Panc1 (cell line): ENCODE data around the gene TRMT13. TPM values are rescaled to one million over a fixed set of nuclear protein-coding genes. Genes with fewer than 3 reads are reported as not detected.

Experiments
- ATAC-seq: fragments of 200-7000 bp; cut with Tn5 transposase; 2 replicates; pipeline ENCODE4 v1.9.1; 2020; ENCODE audit warnings: mild to moderate bottlenecking, moderate library complexity
- BruUV-seq: library from RNA; stranded (reverse); fragments of 400-500 nt; replicated peaks from 2 replicates; lab custom pipeline; 2021; lab: Mats Ljungman, UMichigan
- CTCF ChIA-PET: fragments of 300-600 bp; sonication (Branson Sonifier 250); formaldehyde crosslinking; loops from one replicate; lab custom pipeline; 2022; ENCODE audit warnings: antibody characterized with exemption; lab: Charles Lee
- POLR2A ChIA-PET: fragments of 300-600 bp; sonication (Branson Sonifier 250); formaldehyde crosslinking; loops from one replicate; lab custom pipeline; 2022; ENCODE audit warnings: antibody characterized with exemption; lab: Charles Lee
- DNase-seq: peaks from one replicate; pipeline ENCODE4 v3.0.0-alpha.2; 2010; ENCODE audit warnings: low read depth, low spot score
- H3K27ac ChIP-seq: 2 replicates; pipeline ENCODE4 v1.5.1; 2011; ENCODE audit warnings: mild to moderate bottlenecking, low read length, inconsistent platforms
- H3K27me3 ChIP-seq: fragments of 200-500 bp; sonication (Bioruptor generic); 2 replicates; pipeline ENCODE4 v1.6.0; 2014; ENCODE audit warnings: low read length, inconsistent platforms; ENCODE audit not compliant: control insufficient read depth, insufficient read depth
- H3K36me3 ChIP-seq: fragments of 200-500 bp; sonication (Bioruptor generic); 2 replicates; pipeline ENCODE4 v1.5.1; 2014; ENCODE audit warnings: inconsistent platforms, mild to moderate bottlenecking, low read length, moderate library complexity; ENCODE audit not compliant: control insufficient read depth, insufficient read depth
- H3K4me1 ChIP-seq: 2 replicates; pipeline ENCODE4 v1.5.1; 2011; ENCODE audit warnings: inconsistent platforms, mild to moderate bottlenecking, low read length, moderate library complexity; ENCODE audit not compliant: control insufficient read depth, insufficient read depth
- H3K4me3 ChIP-seq, 2 experiments: 2 replicates each; pipeline ENCODE4 v1.5.1; 2011 to 2012; ENCODE audit warnings: low read depth in 2 of 2, low read length in 2 of 2, mild to moderate bottlenecking in 2 of 2, inconsistent platforms in 1 of 2, moderate library complexity in 1 of 2
- H3K9me3 ChIP-seq: fragments of 200-500 bp; sonication (Bioruptor generic); 2 replicates; pipeline ENCODE4 v1.5.1; 2014; ENCODE audit warnings: low read depth, mild to moderate bottlenecking, inconsistent platforms, low read length, moderate library complexity; ENCODE audit not compliant: control insufficient read depth, insufficient read depth
- POLR2AphosphoS5 ChIP-seq: IDR thresholded peaks from 2 replicates; pipeline ENCODE4 v1.6.1; 2012; ENCODE audit warnings: mild to moderate bottlenecking, low read depth, low read length, moderate library complexity
- REST ChIP-seq, 2 experiments: IDR thresholded peaks; 2 replicates each; pipeline ENCODE4 v1.6.1; 2011 to 2012; ENCODE audit warnings: low read depth in 2 of 2, control low read depth in 1 of 2, low read length in 1 of 2, mild to moderate bottlenecking in 1 of 2, moderate library complexity in 1 of 2; ENCODE audit not compliant: insufficient read depth in 1 of 2
- SIN3A ChIP-seq: IDR thresholded peaks from 2 replicates; pipeline ENCODE4 v1.6.1; 2012; ENCODE audit warnings: low read depth, mild to moderate bottlenecking, low read length, moderate library complexity, borderline replicate concordance; ENCODE audit not compliant: insufficient read depth
- TCF7L2 ChIP-seq: IDR thresholded peaks from 2 replicates; pipeline ENCODE4 v1.6.1; 2011; ENCODE audit warnings: mild to moderate bottlenecking, low read depth, low read length, inconsistent platforms
- in situ Hi-C: cut with HindIII; loops from 2 replicates; pipeline ENCODE4 v1.10.0; 2016; ENCODE audit warnings: low sequenced_read_pairs, low pct_unique_long_range_greater_than_20kb
- intact Hi-C: fragments of 100-400 bp; cut with micrococcal nuclease; formaldehyde crosslinking; loops from one replicate; pipeline ENCODE4 v1.10.0; 2022; ENCODE audit not compliant: unreplicated experiment
- total RNA-seq: library from RNA; stranded (reverse); gene quantifications from one replicate; pipeline ENCODE4 v1.2.1, GENCODE V29; 2021; ENCODE audit not compliant: unreplicated experiment
- TF ChIP-seq, protein P1 (sequence below): fragments of 450-650 bp; IDR thresholded peaks from 2 replicates; pipeline ENCODE4 v1.5.1; 2017; ENCODE audit warnings: mild to moderate bottlenecking

The TRMT13 gene
- total RNA-seq, 1 experiment from 2014 or later = 6.2 TPM

DNA sequence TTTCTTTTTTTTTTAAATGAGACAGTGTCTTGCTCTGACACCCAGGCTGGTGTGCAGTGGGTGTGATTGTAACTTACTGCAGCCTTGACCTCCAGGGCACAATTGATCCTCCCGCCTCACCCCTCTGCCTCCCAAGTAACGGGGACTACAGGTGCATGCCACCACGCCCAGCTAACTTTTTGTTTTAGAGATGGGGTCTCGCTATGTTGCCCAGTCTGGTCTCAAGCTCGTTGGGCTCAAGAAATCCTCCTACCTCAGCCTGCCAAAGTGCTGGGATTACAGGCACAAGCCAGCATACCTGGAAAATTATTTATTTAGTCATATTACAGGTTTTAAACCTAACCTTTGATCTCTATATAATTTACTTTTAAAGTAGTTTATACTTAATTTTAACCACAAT is 31.7 kb downstream of the TRMT13 start:
- Histone ChIP-seq H3K4me3 (no peak overlapping the region), H3K27me3 (no peaks in the 10 kb centered on the region), H3K9me3 (no peaks in the 10 kb centered on the region), H3K27ac (no peak overlapping the region), H3K36me3 (no peaks in the 10 kb centered on the region), H3K4me1 (no peaks in the 10 kb centered on the region)
- ChIA-PET CTCF (no interaction called here), POLR2A (no interaction called here)
- intact Hi-C loops (no loop called here), in situ Hi-C loops (no loop called here)
- no peak for ATAC-seq
- no peak for DNase-seq
- BruUV-seq = no TSS peak
- TF ChIP-seq, protein P1, sequence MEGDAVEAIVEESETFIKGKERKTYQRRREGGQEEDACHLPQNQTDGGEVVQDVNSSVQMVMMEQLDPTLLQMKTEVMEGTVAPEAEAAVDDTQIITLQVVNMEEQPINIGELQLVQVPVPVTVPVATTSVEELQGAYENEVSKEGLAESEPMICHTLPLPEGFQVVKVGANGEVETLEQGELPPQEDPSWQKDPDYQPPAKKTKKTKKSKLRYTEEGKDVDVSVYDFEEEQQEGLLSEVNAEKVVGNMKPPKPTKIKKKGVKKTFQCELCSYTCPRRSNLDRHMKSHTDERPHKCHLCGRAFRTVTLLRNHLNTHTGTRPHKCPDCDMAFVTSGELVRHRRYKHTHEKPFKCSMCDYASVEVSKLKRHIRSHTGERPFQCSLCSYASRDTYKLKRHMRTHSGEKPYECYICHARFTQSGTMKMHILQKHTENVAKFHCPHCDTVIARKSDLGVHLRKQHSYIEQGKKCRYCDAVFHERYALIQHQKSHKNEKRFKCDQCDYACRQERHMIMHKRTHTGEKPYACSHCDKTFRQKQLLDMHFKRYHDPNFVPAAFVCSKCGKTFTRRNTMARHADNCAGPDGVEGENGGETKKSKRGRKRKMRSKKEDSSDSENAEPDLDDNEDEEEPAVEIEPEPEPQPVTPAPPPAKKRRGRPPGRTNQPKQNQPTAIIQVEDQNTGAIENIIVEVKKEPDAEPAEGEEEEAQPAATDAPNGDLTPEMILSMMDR = no peak
- no peak for TF ChIP-seq SIN3A
- no peak for TF ChIP-seq TCF7L2
- TF ChIP-seq REST (IDR thresholded peaks at IDR 0.05; ENCODE audit: insufficient read depth in 1 of 2, low read depth in 2 of 2, low read length in 1 of 2) = no peak
- no peak for TF ChIP-seq POLR2AphosphoS5

GRCh38 chr1:100168051-100168450 is 35.1 kb downstream of the TRMT13 start:
- BruUV-seq = no TSS peak
- POLR2A ChIA-PET = no interaction called here
- DNase-seq = no peak

DNA sequence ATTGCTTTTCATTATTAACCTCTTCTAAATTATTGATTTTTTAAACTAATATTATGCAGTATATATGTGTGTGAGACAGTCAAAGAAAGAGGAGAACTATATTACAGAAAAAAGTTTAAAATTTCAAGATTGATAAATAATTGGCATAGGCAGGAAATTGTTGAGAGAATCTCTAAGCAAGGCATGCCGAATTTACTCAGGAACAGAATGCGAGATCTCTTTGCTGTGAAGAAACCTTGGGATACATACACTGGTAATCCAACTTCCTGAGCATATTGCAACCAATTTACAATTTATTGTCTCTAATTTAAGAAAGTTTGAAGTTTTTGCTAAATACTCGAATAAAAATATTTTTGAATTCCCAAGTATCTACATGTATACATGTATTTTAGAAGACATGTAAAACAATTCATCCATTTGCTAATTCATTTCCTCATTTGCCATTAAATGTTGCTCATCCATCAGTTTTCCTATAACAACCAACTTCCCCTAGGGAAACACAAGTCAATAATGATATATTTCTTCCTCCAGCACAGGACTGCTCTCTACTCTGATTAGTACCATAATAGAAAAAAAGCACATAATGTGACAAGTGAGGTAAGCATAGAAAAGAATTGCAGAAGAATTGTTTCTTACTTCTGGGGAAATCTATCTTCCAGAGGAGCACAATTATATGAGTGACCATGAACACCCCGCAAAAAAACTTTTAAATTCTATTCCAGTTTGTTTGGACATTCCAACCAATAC is 44.5 kb downstream of the TRMT13 start:
- ChIA-PET CTCF (no interaction called here), POLR2A (no interaction called here)
- no peaks in the 10 kb centered on the region for H3K4me1 ChIP-seq
- H3K36me3 ChIP-seq = no peaks in the 10 kb centered on the region
- BruUV-seq = no TSS peak
- H3K27me3 ChIP-seq = no peaks in the 10 kb centered on the region
- intact Hi-C loops = no loop called here
- H3K4me3 ChIP-seq = no peak overlapping the region
- TF ChIP-seq REST (IDR thresholded peaks at IDR 0.05; ENCODE audit: insufficient read depth in 1 of 2, low read depth in 2 of 2, low read length in 1 of 2) = no peak
- no peak for TF ChIP-seq TCF7L2
- TF ChIP-seq, protein P1 = no peak
- no peak for TF ChIP-seq SIN3A
- TF ChIP-seq POLR2AphosphoS5 = no peak
- no peaks in the 10 kb centered on the region for H3K9me3 ChIP-seq
- in situ Hi-C loops = no loop called here
- DNase-seq (no peak), ATAC-seq (no peak)
- H3K27ac ChIP-seq = no peak overlapping the region

More at GRCh38 chr1:100168051-100168450, 35.1 kb downstream of the TRMT13 start:
- CTCF ChIA-PET = no interaction called here
- no peak for ATAC-seq
- Histone ChIP-seq H3K4me1 (no peaks in the 10 kb centered on the region), H3K27me3 (no peaks in the 10 kb centered on the region), H3K27ac (no peak overlapping the region), H3K36me3 (no peaks in the 10 kb centered on the region), H3K9me3 (no peaks in the 10 kb centered on the region), H3K4me3 (no peak overlapping the region)
- intact Hi-C loops (no loop called here), in situ Hi-C loops (no loop called here)
- TF ChIP-seq SIN3A = no peak
